Uterus (tissue), 4 donors: ENCODE data around the gene ARHGAP31. TPM values are rescaled to one million over a fixed set of nuclear protein-coding genes. Genes with fewer than 3 reads are reported as not detected.

ENCODE experiments used
- DNase-seq, 2 donors: peaks; one replicate each; pipeline ENCODE4 v3.0.0-alpha.2; 2019 to 2020
- H3K27ac ChIP-seq, 2 donors: fragments of 200-600 bp; sonication (generic); 1 replicate in 1 of 2; 2 replicates in 1 of 2; pipeline ENCODE4 v1.5.1; 2016 to 2018
- H3K27me3 ChIP-seq, 2 donors: fragments of 200-600 bp; sonication (generic); one replicate each; pipeline ENCODE4 v1.5.1; 2018 to 2019; ENCODE audit warnings: control low read depth in 1 of 2
- H3K36me3 ChIP-seq, 2 donors: fragments of 200-600 bp; sonication (generic); one replicate each; pipeline ENCODE4 v1.5.1; 2019; ENCODE audit warnings: control low read depth in 1 of 2
- H3K4me1 ChIP-seq, 2 donors: fragments of 200-600 bp; sonication (generic); one replicate each; pipeline ENCODE4 v1.5.1; 2018 to 2019; ENCODE audit warnings: control low read depth in 1 of 2
- H3K4me3 ChIP-seq, 2 donors: fragments of 200-600 bp; sonication (generic); 1 replicate in 1 of 2; 2 replicates in 1 of 2; pipeline ENCODE4 v1.5.1; 2018 to 2019; ENCODE audit warnings: mild to moderate bottlenecking in 1 of 2
- H3K9me3 ChIP-seq, 2 donors: fragments of 200-600 bp; sonication (generic); one replicate each; pipeline ENCODE4 v1.5.1; 2019; ENCODE audit warnings: control low read depth in 1 of 2
- POLR2A ChIP-seq, 2 donors: fragments of 450-650 bp; IDR thresholded peaks; one replicate each; pipeline ENCODE4 v1.6.1; 2016; ENCODE audit warnings: antibody characterized with exemption in 2 of 2, mild to moderate bottlenecking in 1 of 2, moderate library complexity in 1 of 2
- intact Hi-C: fragments of 100-400 bp; cut with DNase I; formaldehyde crosslinking; loops from one replicate; pipeline ENCODE4 v1.15.1; 2023; ENCODE audit warnings: low total_unique reads
- total RNA-seq, 4 donors: library from RNA; depleted of rRNA in 3 of 4; stranded (reverse); fragments of >200 nt in 3 of 4; gene quantifications; one replicate each; pipeline versions ENCODE4 v1.1.0 to v1.2.4, GENCODE V29; 2014 to 2023
- TF ChIP-seq, protein P1 (sequence below), 4 experiments: fragments of 200-600 bp in 2 of 4; fragments of 450-650 bp in 2 of 4; sonication (generic) in 2 of 4; IDR thresholded peaks; one replicate each; pipeline ENCODE4 v1.5.1; 2016 to 2019; ENCODE audit warnings: antibody characterized with exemption in 4 of 4, mild to moderate bottlenecking in 2 of 4, moderate library complexity in 1 of 4
- donor health status: DM: yes; HTN: yes; CAD: no.

Gene ARHGAP31
- total RNA-seq, 4 donors from 2014 or later = 17.6 to 53.2 (median 29.4) TPM

DNA sequence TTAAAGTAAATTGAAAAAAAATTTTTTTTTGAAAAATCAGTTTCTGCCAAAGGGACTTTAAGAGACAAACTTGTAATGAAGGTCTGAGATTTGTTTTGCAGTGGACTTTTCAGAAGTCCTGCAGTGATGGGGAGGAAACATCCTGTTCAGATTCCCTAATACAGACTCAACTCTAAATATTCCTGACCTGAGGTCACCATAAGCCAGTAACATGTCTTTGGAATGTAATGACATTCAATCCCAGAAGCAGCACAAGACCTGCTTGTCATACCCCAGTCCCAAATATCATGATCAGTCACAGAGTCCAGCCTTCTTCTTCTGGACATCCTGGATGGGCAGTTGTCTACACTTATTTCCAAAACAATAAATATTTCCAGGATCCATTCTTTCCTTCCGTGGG lies 115.7 kb downstream of the ARHGAP31 start:
- Histone ChIP-seq H3K9me3 (no peaks in the 10 kb centered on the region), H3K4me1 (no peaks in the 10 kb centered on the region), H3K4me3 (no peak overlapping the region), H3K27me3 (no peaks in the 10 kb centered on the region), H3K27ac (no peak overlapping the region), H3K36me3 (no peaks in the 10 kb centered on the region)
- intact Hi-C loops = no loop called here
- no peak for TF ChIP-seq POLR2A (IDR thresholded peaks at IDR 0.05)
- TF ChIP-seq, protein P1, sequence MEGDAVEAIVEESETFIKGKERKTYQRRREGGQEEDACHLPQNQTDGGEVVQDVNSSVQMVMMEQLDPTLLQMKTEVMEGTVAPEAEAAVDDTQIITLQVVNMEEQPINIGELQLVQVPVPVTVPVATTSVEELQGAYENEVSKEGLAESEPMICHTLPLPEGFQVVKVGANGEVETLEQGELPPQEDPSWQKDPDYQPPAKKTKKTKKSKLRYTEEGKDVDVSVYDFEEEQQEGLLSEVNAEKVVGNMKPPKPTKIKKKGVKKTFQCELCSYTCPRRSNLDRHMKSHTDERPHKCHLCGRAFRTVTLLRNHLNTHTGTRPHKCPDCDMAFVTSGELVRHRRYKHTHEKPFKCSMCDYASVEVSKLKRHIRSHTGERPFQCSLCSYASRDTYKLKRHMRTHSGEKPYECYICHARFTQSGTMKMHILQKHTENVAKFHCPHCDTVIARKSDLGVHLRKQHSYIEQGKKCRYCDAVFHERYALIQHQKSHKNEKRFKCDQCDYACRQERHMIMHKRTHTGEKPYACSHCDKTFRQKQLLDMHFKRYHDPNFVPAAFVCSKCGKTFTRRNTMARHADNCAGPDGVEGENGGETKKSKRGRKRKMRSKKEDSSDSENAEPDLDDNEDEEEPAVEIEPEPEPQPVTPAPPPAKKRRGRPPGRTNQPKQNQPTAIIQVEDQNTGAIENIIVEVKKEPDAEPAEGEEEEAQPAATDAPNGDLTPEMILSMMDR (IDR thresholded peaks at IDR 0.05) = no peak
- no peak for DNase-seq

DNA sequence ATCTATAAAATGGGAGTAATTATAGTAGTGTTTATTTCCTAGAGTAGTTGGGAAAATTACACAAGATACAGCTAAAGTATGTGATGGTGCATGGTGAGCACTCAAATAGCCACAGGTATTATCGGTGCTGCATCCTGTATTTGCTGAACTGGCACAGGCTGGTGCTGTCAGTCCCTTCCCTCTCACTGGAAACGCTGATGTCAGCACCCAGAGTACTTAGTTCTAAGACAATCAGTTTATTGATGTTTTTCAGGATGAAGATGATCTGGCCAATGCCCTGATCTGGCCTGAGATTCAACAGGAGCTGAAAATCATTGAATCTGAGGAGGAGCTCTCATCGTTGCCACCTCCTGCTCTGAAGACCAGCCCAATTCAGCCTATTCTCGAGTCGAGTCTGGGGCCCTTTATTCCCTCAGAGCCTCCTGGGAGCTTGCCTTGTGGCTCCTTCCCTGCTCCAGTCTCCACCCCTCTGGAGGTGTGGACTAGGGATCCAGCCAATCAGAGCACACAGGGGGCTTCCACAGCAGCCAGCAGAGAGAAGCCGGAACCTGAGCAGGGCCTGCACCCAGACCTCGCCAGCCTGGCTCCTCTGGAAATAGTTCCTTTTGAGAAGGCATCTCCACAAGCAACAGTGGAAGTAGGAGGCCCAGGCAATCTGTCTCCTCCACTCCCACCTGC lies 119.6 kb downstream of the ARHGAP31 start:
- Histone ChIP-seq H3K4me3 (no peak overlapping the region), H3K36me3 (no peaks in the 10 kb centered on the region), H3K9me3 (no peaks in the 10 kb centered on the region), H3K27me3 (no peaks in the 10 kb centered on the region), H3K27ac (no peak overlapping the region), H3K4me1 (no peaks in the 10 kb centered on the region)
- no peak for DNase-seq
- TF ChIP-seq POLR2A (IDR thresholded peaks at IDR 0.05) = no peak
- TF ChIP-seq, protein P1 (IDR thresholded peaks at IDR 0.05) = no peak
- intact Hi-C loops = no loop called here

DNA sequence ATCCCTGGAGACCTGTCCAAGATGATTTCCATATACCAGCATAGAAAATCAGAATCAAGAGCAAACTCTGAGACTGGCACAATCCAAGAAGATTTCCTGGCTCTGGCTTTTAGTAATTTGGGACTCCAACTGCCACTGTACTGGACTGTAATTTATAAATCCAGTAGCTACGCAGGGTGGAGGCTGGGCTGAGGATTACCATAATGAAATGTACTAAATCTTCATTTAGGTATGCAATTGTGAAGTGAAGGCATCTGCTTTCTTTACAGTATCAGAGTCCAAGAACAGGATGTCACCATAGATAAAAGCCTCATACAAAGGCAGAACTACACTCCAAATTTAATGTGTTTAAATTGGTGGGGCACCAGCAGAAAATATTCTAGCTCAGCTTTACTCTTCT lies 122.7 kb downstream of the ARHGAP31 start:
- intact Hi-C loops = no loop called here
- DNase-seq = no peak
- TF ChIP-seq, protein P1 (IDR thresholded peaks at IDR 0.05) = no peak
- TF ChIP-seq POLR2A (IDR thresholded peaks at IDR 0.05) = no peak
- Histone ChIP-seq H3K4me3 (no peak overlapping the region), H3K9me3 (no peaks in the 10 kb centered on the region), H3K27ac (no peak overlapping the region), H3K36me3 (no peaks in the 10 kb centered on the region), H3K27me3 (no peaks in the 10 kb centered on the region), H3K4me1 (no peaks in the 10 kb centered on the region)

DNA sequence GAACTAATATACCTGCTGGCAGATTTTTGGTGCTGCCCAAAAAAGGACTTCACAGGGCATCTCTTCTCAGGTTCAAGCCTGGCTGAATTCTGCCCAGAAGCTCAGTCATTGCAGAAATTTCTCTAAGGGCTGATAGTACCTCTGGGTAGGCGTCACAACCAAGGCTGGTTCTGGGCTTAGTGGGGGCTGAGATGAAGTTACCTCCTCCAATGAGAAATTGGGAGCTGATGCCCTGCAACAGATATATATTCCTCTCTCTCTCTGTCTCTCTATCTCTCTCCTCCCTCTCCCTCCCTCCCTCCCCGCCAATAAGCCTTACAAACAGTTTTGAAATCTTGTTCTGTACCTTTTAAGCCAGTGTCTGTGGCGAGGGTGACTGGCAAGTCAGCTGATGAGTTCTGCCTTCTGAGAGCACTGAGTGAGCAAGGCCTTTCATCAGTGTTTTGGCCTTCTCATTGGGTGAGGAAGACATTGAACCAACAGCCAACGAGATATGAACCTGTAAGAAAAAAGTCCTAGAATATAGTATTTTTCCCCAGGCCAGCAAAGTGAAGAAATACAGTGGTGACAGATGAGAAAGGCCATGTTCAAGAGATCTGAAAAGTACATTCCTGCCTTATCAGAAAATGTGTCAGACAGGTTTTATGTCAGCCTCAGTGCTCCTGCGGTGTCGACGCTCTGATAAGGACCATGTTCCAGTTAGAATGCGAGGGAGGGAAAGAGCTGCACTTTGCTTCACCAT lies 123.8 kb downstream of the ARHGAP31 start:
- no peak for TF ChIP-seq POLR2A (IDR thresholded peaks at IDR 0.05)
- TF ChIP-seq, protein P1 (IDR thresholded peaks at IDR 0.05) = no peak
- no peak for DNase-seq
- Histone ChIP-seq H3K36me3 (no peaks in the 10 kb centered on the region), H3K4me1 (no peaks in the 10 kb centered on the region), H3K9me3 (no peaks in the 10 kb centered on the region), H3K4me3 (no peak overlapping the region), H3K27ac (no peak overlapping the region), H3K27me3 (no peaks in the 10 kb centered on the region)
- intact Hi-C loops = no loop called here

DNA sequence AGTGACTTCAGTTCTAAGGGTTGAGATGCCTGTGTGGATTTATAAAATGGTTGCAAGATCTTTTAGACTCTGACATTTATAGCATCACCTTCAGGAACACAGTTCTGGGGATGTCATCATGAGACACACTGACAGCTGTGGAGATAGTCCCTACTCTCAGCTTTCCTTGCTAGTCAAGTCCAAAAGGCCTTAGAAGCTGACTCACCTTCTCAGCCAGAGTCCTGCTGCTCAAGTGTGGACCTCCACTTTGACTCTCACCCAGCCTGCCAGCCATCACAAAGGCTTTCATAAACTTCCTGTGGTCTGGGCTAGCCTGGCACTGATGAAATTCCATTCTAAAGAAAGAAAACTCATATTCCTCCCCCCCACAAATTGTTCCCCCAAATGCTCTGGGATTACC lies 124.5 kb downstream of the ARHGAP31 start:
- no peaks in the 10 kb centered on the region for H3K36me3 ChIP-seq
- no peak for DNase-seq
- H3K9me3 ChIP-seq = no peaks in the 10 kb centered on the region
- no peaks in the 10 kb centered on the region for H3K4me1 ChIP-seq
- intact Hi-C loops = no loop called here
- TF ChIP-seq, protein P1 (IDR thresholded peaks at IDR 0.05) = no peak
- TF ChIP-seq POLR2A (IDR thresholded peaks at IDR 0.05) = no peak
- H3K4me3 ChIP-seq = no peak overlapping the region
- H3K27me3 ChIP-seq = no peaks in the 10 kb centered on the region
- H3K27ac ChIP-seq = no peak overlapping the region
